ENCODE results near the gene SSR3.

DNA sequence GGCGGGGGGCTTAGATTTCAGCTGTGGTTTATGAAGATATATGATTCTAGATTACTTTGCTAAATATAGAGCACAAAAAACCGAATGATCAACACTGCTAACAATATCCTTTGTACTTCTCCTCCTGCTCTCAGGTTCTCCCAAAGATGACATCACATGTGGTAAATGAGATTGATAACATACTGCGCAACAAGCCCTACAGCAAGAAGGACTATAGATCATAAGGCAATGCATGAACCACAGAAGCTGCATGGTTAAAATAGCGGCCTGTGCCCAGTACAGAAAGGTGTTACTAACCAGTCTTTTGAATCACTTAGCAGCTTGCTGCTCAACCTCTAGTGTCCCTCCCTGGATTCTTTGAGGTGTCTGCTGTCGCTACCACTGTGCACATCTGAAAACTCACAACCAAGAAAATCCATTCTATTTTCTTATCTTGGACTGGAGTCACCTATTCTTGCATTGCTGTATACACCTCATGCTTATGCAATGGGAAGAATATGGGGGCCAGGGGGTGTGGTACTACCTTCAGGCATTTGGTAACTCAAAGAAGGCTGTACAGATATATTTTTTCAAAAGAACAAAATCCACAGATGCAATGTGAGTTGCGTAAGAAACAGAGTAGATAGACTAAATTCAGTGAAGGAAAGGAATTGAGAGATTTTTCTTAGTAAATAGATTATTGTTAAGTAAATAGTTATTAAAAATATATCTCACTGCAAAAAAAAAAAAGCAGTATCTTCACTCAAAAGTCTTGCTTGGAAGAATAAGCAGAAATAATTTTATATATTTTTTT lies 18.2 kb downstream of the SSR3 start:
- TF ChIP-seq ZNF677 (tag by site-specific recombination; IDR thresholded peaks at IDR 0.05) (no peak), CTCF (tag by site-specific recombination; IDR thresholded peaks at IDR 0.05) (no peak), ZNF121 (tag by site-specific recombination; IDR thresholded peaks at IDR 0.05) (no peak), PRDM2 (tag by site-specific recombination; IDR thresholded peaks at IDR 0.05; ENCODE audit: borderline replicate concordance) (no peak), ZNF660 (tag by site-specific recombination; IDR thresholded peaks at IDR 0.05) (no peak), ZNF416 (tag by site-specific recombination; IDR thresholded peaks at IDR 0.05) (no peak), BCL11A (tag by site-specific recombination; IDR thresholded peaks at IDR 0.05; ENCODE audit: low read depth) (no peak), ZBTB11 (tag by site-specific recombination; conservative IDR thresholded peaks at IDR 0.05; ENCODE audit: low read depth) (no peak), ZNF585B (tag by site-specific recombination; IDR thresholded peaks at IDR 0.05) (no peak)
- TF ChIP-seq, protein P1, sequence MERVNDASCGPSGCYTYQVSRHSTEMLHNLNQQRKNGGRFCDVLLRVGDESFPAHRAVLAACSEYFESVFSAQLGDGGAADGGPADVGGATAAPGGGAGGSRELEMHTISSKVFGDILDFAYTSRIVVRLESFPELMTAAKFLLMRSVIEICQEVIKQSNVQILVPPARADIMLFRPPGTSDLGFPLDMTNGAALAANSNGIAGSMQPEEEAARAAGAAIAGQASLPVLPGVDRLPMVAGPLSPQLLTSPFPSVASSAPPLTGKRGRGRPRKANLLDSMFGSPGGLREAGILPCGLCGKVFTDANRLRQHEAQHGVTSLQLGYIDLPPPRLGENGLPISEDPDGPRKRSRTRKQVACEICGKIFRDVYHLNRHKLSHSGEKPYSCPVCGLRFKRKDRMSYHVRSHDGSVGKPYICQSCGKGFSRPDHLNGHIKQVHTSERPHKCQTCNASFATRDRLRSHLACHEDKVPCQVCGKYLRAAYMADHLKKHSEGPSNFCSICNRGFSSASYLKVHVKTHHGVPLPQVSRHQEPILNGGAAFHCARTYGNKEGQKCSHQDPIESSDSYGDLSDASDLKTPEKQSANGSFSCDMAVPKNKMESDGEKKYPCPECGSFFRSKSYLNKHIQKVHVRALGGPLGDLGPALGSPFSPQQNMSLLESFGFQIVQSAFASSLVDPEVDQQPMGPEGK (tag by site-specific recombination; IDR thresholded peaks at IDR 0.05) = no peak
